Stimulated activated CD8-positive, alpha-beta memory T cell treated with anti-CD3 and anti-CD28 coated beads, Interleukin-12 subunit alpha, Interleukin-12 subunit beta, amount 100 ng/mL, for 4 hours (primary cell): Measurements from ENCODE around the gene KIAA0513.
"Not testable (repeated sequence)": the region's sequence is repeated elsewhere in the genome, so short reads cannot be mapped to it uniquely, and the experiment has no call there.

ENCODE experiments used
- DNase-seq: peaks from one replicate; pipeline ENCODE4 v3.0.0-alpha.2; 2020; ENCODE audit warnings: low read depth

Gene KIAA0513

DNA sequence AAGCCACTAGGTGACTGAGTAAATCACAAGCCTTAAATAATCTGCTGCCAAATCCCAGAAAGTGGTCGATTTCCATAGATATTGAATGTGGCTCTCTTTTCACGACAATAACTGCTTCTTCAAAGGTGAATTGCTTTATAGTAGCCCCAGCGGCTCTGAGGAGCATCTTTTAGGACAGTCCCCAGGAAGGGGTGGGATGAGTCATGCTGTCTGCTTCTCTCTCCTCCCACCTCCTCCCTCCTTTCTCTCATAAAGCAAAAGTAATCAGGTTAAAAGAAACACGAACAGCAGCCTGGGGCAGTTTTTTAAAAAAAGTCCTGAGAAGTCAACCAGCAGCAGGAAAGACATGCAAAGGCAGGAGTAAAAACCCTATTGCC, 1.8 kb downstream of the KIAA0513 start:
- peak; percentile 28 for DNase-seq

DNA sequence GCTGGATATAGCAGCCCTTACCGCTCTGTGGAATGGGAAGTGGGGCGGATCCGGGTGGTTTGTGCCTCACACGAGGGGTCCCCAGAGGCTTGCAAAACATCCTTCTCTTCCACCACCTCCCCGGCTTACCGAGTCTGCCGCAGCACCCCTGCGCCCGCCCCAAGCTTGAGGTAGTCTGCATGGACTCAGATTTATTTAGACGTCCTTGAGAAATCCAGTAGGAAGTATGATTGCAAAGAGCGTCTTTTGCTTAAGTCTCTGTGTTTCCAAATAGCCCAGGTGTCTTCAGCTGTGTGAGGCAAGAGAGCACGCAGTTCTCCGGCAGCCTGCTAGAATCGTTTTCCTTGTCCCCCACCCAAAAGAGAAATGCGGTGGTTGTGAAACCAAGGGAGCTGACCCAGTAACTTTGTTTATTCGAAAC, 2.4 kb downstream of the KIAA0513 start:
- no peak for DNase-seq

DNA sequence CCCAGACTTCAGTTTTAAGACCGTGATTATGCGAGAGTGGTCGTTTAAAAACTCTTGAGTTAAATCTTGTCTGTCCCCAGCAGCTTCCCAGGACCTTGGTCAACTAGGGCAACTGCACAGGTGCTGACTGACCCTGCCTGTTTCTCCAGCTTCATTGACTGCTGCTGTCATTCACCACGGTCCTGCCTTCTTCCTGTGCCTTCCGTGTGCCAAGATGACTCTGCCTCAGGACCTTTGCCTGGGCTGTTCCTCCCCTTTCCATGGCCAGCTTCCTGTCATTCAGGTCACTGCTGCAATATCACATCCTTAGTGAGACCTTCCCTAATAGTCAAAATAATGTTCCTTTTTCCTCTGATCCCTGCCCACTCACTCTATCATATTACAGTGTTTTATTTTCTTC, 3.9 kb downstream of the KIAA0513 start:
- DNase-seq = no peak

DNA sequence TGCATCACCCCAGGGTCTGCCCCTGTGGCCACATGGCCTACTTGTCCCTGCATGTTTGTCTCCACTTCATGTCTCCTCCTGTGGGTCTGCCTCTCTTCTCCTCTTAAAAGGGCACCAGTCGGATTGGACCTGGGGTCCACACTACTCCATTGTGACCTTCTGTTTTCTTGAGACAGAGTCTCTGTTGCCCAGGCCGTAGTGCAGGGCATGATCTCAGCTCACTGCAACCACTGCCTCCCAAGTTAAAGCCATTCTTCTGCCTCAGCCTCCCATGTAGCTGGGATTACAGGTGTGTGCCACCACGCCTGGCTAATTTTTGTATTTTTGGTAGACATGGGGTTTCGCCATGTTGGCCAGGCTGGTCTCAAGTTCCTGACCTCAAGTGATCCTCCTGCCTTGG, 4.6 kb downstream of the KIAA0513 start:
- not testable (repeated sequence) for DNase-seq

DNA sequence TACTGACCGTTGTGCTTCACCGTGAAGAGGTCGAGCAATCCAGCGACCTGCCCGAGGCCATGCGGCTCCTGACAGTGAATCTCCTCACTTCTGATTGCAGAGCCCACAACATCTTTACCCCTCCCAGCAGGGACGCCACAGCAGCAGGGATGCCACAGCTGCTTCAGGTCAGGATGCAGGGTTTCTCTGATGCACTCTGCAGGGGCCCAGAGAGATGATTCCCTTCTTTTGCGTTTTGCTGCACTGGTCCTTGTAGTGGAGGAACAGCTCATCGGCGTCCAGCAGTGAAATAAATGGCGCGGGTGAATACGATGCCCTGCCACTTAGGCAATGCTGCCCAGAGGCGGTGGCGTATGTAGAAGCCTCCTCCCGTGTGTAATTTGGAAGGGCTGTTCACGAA, 5.6 kb downstream of the KIAA0513 start:
- DNase-seq = no peak

DNA sequence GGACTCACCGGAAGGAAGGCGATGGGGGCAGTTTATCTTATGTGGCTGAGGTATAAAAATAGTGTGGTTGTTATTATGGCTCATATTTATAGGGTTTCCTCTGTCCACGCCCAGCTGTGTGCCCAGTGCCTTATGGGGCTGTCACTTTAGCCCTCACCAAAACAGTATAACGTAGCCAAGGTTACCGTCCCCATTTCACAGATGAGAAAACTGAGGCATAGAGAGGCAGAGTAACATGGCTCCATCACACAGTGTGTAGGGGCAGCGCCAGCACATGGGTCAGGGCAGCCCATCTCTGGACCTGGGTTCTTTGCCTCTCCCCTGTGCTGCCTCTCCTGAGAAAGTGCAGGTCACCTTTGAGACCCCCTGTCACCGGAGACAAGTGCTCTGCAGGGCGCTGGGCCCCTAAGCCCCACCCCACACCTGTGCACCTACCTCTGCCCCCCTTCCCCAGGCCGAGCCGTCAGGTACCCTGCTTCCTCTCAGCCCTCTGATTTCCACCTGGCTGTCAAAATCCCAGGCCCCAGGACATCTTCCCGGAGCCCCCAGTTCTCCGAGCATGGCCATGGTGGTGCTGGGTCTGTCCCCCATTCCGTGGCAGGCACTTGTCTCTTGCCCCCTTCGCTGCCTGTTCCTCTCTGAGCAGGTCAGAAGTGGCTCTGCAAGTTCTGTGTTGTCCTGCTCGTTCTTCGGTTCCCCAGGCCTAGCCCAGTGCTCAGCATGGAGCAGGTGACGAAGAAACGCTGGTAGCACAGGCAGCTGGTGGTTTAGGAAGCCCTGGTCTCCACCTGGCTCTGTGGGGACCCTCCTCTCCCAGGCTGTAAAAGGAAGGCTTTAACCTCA, 7.2 kb downstream of the KIAA0513 start:
- DNase-seq = no peak

DNA sequence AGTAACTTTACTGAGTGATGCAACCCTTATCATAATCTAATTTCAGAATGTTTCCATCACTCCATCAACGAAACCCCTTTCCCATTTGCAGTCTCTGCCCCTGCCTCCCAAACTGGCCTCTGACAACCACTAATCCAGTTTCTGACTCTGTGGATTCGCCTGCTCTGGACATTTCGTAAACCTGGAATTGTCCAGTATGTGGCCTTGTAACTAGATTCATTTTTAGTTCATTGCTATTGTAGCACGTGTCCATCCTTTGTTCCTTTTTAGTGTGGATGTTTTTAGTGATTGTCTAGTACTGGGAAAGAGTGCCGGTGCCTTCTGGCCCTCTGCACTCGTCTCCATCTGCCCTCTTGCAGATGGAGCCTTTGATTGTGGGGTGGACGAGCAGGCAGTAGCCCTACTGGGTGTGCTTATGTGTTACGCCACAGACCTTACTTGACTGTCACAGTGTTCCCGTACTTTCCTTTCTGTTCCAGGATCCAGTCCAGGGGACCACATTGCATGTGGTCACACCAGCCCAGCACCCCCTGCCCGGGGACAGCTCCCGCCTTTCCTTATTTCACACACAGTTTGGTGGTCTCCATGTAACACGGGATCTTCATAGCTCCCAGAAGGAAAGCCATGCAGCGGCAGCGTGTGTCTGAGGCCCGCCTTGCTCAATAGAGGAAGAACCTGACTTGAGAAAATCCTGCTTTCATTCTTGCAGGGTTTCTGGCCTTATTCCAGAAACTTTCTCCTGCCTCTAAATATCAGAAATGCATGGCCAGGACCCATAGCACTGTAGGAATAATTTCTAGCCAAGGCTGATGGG, 8.8 kb downstream of the KIAA0513 start:
- no peak for DNase-seq

DNA sequence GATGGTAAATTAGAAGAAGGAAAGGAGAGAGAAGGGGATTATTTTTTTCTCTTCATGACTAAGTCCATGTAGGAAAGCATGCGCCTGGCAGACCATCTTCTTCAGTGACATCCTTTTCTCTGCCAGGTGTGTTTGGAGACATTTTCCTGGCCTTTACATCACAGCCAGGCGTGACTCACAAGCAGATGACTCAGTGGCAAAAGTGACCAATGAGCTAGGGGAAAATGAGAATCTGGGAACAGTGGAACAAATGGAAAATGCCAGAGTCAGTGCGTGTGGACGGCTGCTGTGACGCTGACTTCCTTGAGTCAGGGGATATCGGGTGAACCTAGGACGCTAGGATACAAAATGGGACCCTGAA, 9.4 kb downstream of the KIAA0513 start:
- no peak for DNase-seq

DNA sequence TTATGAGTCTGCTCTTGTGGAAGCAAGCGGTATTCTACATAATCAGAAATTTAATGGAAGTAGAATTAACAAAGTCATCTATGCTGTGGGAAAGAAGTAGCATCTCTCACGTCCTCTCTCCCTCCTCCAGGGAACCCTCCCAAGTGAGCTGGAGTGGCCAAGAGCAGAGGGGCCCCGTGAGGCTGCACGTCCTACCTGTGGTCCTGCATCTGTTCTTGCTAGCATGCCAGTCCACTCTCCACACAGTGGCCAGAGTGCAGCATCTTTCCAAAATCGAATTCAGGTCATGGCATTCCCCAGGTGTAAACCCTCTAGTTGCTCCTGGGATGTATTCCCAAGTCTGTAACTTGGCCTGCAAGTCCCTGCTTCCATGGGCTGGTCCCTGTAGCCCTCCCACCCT, 10.1 kb downstream of the KIAA0513 start:
- no peak for DNase-seq

DNA sequence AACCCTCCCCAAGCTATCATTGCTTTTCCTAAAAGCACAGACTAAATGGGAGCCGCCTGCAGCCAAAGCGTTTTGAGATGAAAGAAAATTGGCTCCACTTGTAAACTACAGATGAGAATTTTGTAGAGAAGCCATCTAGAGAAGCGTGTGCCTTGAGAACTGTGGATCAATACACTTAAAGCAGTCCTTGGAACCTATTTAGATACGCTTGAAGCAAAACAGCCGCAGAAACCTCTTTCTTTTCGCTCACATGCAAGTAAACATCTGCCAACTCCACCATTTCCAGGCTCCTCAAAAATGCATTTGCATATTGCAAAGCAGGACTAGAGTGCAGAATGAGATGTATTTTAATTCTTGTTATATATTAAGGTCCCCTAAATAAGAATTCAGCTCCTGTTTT, 13.1 kb downstream of the KIAA0513 start:
- DNase-seq = no peak

DNA sequence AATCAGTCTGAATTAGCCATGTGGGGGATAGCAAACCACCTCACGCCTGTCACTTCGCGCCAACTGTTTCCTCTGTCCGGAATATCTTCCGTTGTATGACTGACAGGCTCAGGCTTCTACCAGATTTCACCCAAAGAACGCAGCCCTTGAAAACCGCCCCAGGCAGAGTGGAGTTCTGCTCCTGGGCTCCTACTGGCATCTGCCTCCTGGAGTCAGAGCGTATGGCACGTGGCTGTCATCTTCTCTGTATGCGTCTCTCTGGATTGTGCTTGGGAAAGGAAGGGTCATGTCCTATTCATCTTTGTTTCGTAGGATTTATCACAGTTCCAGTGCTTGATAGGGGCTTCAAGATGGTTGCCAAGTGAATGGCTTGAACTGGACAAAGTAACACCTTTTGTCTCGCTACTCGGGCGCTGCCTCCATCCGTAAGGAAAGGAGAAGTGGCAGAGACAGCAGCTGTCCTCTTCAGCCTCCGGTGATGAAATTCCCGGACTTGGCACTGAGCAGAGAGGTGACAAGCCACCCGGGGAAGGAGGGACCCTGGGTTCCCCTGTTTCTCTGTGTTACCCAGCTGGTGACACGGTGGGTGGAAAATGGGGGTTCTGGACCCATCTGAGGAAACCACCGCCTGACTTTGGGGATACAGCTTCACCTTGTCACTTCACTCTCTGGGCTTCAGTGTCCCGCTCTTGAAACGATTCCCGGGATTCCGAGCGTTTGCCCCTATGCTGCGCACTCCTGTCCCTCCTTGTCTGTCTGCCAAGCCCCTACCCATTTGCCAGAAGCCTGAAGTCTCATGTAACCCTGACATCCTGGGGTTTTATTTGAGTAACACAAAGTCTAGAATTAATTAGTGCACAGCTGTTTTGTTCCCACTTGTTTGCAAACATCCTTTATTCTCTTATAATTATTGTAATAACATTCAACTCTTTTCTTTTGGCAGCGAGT, 13.9 kb downstream of the KIAA0513 start:
- no peak for DNase-seq

DNA sequence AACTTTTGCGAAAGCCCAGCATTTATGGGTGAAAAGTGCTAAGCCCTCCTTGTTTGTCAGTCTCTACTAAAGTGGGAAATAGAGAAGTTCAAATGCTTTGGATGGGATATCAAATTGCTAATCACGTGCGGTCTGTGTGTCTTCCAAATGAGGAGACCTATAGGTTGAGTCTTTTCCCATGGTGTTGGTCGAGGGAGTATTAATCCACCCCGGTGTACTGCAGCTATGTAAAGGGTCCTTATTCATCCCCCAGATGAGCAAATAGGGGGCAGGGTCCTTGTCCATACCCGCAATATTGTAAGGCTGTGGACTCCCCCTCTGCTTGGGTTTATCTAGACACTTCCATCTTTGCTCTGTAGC, 14.6 kb downstream of the KIAA0513 start:
- no peak for DNase-seq

DNA sequence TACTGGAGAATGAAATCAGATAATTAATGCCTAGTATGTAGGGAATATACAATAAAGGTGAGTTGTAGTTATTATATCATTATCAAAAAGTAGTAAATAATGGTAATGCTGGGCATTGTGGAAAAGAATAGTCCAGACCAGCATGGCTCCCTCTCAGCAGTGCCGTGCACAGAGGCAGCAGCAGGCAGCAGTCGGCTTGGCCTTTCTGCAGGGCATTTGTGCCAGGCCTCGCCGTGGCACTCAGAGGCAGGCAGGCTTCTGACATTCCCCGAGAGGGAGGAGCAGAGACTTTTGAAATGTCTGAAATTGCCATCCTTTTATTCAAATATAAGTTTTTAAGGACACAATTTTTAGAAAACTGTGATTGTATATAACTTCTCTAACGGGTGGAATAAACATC, 15.0 kb downstream of the KIAA0513 start:
- DNase-seq = no peak

DNA sequence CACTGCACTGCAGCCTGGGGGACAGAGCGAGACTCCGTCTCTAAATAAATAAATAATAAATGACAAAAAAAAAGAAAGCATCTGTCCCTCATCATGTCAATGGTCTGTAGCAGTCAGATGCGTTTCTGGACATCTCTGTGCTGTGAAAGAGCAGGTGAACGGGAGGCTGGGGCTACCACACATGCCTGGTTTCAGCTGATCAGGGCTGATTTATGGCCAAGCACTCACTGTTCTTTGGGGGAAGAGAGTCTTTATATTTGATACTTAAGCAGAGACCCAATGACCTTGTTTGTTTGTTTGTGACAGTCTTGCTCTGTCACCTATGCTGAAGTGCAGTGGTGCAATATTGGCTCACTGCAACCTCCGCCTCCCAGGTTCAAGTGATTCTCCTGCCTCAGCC, 17.5 kb downstream of the KIAA0513 start:
- no peak for DNase-seq

DNA sequence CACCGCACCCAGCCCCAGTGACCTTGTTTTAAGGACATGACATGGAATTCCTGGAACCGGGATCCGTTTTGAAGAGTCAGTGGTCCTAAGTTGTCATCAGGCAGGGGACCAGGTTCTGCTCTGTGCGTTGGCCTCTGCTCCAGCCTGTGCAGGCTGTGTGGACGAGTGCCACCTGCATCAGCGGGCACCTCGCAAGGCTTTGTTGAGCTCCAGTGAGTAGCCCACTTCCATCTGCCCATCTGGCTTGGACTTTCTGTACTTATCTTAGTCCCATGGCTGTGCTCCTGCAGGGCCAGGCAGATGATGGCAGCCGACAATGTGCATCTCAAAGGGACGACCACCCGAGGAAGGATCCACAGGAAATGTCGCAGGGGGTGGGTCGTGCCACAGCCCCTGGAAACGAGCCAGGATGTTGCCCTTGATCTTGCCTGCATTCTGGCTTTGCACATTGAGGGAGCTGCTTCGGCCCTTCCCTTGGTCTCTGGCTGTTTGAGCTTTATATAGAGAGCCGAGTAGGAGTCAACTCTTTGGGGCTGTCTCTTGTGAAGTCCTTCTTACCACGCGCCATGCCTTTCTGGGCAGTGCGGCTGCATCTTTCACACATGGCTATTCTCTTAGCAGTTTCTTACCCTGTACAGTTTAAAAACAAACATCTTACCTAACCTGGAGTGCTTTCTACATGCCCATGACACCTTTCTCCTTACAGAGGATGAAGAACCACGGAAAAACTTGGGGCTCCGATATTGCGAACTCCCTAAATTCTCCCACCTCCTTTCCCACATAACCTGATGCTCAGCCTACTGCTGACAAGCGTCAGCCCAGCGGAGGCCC, 18.3 kb downstream of the KIAA0513 start:
- no peak for DNase-seq

DNA sequence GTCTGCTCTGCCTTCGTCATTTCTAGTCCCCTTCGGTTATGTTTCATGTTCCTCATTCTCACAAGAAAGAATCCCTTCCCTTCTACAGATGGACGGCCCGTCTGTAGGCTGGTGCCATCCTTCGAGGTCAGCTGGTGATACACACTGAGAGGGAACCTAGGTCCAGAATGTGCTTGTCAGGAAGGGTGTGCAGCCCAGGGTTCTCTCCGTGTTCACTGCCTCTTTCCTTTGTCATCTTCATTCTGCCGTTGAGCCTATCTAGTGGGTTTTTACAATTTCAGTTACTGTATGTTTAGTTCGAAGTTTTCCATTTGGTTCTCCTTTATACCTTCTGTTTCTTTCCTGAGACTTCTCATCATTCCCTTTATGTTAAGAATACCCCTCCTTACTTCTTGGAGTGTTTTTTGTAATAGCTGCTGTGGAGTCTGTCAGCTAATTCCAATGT, 18.9 kb downstream of the KIAA0513 start:
- DNase-seq = no peak

DNA sequence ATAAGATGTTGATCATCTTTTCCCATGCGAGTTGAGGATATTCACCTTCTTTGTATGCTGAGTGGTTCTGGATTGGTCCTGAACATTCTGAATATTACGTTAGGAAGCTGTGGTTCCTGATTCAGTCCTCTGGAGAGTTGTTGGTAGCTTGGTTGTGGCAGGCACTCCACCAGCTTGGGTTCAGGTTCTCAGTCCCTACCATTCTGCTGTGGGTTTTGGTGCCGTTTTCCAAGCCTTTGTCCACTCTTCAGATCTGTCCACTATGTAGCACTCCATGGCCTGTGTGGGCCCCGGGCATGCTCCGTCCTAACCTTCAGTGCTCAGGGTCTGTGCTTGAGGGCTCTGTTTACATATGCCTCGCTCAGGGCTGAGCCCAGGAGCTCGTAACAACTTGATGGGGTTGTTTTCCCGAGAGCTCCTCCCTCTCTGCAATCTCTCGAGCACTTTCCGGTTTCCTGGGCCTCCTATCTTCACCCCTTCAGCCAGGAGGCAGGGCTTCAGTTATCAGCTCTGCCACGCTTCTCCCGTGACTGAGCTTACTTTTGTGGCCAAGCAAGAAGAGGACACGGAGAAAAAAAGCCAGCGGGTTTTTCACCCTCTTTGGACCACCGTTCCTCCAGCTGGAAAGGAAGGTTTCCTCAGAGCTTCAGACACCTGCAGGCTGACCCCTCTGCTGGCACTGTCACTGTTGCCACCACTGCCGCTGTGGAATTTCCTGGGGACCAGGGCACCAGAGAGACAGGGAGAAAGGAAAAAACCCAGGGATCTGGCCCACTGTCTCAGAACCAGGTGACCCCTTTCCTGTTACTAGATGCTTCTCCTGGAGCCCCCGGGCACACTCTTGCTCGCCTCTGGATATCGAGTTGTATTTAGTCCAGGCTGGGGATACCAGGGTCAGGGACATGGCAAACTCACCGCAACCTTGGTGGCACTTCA, 19.6 kb downstream of the KIAA0513 start:
- no peak for DNase-seq

DNA sequence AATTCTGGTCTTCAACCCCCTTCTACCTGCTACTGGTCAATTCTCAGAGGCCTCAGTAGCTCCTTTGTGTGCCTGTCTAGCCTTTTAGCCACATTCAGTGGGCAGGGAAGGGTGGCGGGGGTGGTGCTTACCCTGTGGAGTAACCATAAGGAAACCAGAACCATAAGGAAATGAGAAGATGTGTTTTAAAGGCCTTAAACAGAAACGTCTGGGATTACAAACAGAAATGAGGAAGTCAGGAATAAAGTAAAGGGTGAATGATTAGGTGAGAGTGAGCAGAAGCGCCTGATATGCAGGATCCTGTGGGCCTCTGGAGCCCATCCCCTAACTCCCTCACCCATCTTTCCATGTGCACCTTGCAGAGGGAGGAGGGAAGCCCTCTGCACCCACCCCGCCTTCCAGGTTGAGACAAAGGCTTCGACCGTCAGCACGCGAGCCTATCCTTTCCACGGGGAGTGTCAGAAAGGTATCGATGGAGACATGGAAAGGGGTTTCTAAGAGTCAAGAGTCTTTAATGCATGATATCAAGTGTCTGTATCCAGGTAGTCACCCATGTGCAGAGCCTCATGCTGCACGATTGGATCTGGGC, 20.4 kb downstream of the KIAA0513 start:
- DNase-seq = no peak

DNA sequence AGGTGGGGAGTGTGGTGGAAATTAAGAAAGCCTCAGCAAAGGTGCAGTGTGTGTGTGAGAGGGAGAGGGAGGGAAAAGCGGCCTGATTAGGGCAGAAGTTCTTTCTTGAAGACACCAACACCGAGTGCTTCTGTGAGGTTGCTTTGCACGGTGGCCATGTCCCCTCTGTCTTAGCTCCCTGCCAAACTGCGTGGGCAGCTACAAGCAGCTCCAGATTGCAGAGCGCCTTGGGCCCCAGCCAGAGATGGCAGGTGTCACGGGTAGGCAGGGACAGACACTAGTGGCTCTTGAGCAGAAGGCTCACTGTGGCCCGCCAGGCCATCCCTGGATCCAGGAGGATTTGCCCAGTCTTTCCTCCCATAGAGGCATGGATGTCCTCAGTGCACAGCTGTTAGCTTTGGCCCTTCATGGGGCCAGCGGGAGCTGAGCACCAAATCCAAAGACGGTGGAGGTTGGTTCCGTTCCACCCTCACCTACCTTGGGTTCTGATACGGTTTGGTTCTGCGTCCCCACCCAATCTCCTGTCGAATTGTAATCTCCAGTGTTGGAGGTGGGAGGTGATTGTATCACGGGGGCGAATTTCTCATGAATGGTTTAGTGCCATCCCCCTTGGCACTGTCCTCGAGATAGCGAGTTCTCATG, 21.4 kb downstream of the KIAA0513 start:
- DNase-seq = no peak
